Tibial nerve (tissue), 4 donors: ENCODE results near the gene MRE11. TPM values are rescaled to one million over a fixed set of nuclear protein-coding genes. Genes with fewer than 3 reads are reported as not detected.

ENCODE experiments used
- DNase-seq, 2 donors: peaks; one replicate each; pipeline ENCODE4 v3.0.0-alpha.2; 2019; ENCODE audit warnings: low spot score in 2 of 2
- H3K27ac ChIP-seq, 4 donors: fragments of 200-600 bp; sonication (generic) in 3 of 4; one replicate each; pipeline ENCODE4 v1.5.1; 2017 to 2019; ENCODE audit warnings: mild to moderate bottlenecking in 1 of 4
- H3K27me3 ChIP-seq, 2 donors: fragments of 200-600 bp; sonication (generic) in 1 of 2; one replicate each; pipeline versions ENCODE4 v1.5.1 to v1.6.0; 2017 to 2019
- H3K36me3 ChIP-seq, 3 donors: fragments of 200-600 bp; sonication (generic); one replicate each; pipeline ENCODE4 v1.5.1; 2018 to 2019
- H3K4me1 ChIP-seq, 4 donors: fragments of 200-600 bp; sonication (generic) in 3 of 4; one replicate each; pipeline ENCODE4 v1.5.1; 2017 to 2019
- H3K4me3 ChIP-seq, 4 donors: fragments of 200-600 bp; sonication (generic) in 3 of 4; one replicate each; pipeline ENCODE4 v1.5.1; 2017 to 2019; ENCODE audit warnings: mild to moderate bottlenecking in 1 of 4, moderate library complexity in 1 of 4
- H3K9me3 ChIP-seq, 4 donors: fragments of 200-600 bp; sonication (generic) in 3 of 4; one replicate each; pipeline ENCODE4 v1.5.1; 2017 to 2019
- CTCF ChIP-seq, 5 experiments: fragments of 200-600 bp in 3 of 5; fragments of 450-650 bp in 2 of 5; sonication (generic) in 3 of 5; IDR thresholded peaks; one replicate each; pipeline ENCODE4 v1.5.1; 2016 to 2019; ENCODE audit warnings: antibody characterized with exemption in 5 of 5, mild to moderate bottlenecking in 3 of 5, moderate library complexity in 2 of 5
- EP300 ChIP-seq, 2 donors: sonication (generic); formaldehyde crosslinking; IDR thresholded peaks; one replicate each; pipeline ENCODE4 v1.6.1; 2017; ENCODE audit warnings: antibody characterized with exemption in 2 of 2, mild to moderate bottlenecking in 1 of 2
- POLR2A ChIP-seq, 2 donors: fragments of 450-650 bp; IDR thresholded peaks; one replicate each; pipeline ENCODE4 v1.6.1; 2017; ENCODE audit warnings: antibody characterized with exemption in 2 of 2, mild to moderate bottlenecking in 2 of 2, moderate library complexity in 2 of 2
- WGBS, 2 donors: methylation state at CpG; one replicate each; pipeline ENCODE4 v1.1.5; 2018; 5-methylcytosine and 5-hydroxymethylcytosine counted together
- total RNA-seq, 4 donors: library from RNA; depleted of rRNA; stranded (reverse); fragments of >200 nt; gene quantifications; one replicate each; pipeline ENCODE4 v1.1.0, GENCODE V29; 2016

MRE11 gene
- total RNA-seq, 4 donors from 2014 or later = 14.0 to 28.4 (median 17.4) TPM

GRCh38 chr11:94405062-94405833, 88.4 kb downstream of the MRE11 start:
- TF ChIP-seq EP300 (IDR thresholded peaks at IDR 0.05) (no peak), CTCF (IDR thresholded peaks at IDR 0.05) (no peak), POLR2A (IDR thresholded peaks at IDR 0.05) (no peak)
- H3K4me3 ChIP-seq = no peak overlapping the region
- H3K4me1 ChIP-seq = peaks cover 0 to 15% (median 6%) of the 10 kb centered on the region in 4 donors
- DNase-seq = no peak
- H3K27ac ChIP-seq = no peak overlapping the region
- 68 to 71% methylated on average over 4 of the region's 4 CpGs for WGBS, 2 donors
- H3K36me3 ChIP-seq = no peaks in the 10 kb centered on the region
- peaks cover 0 to 4% (median 2%) of the 10 kb centered on the region in 4 donors for H3K9me3 ChIP-seq
- H3K27me3 ChIP-seq = peaks cover 0 to 18% of the 10 kb centered on the region in 2 donors

- 50 to 58% methylated on average over 1 of the region's 1 CpG for WGBS, 2 donors
- TF ChIP-seq EP300 (IDR thresholded peaks at IDR 0.05) = no peak
- no peak for TF ChIP-seq POLR2A (IDR thresholded peaks at IDR 0.05)
- no peak for TF ChIP-seq CTCF (IDR thresholded peaks at IDR 0.05)
- H3K4me3 ChIP-seq = no peak overlapping the region
- peaks cover 0 to 25% of the 10 kb centered on the region in 2 donors for H3K27me3 ChIP-seq
- peaks cover 0 to 4% (median 0%) of the 10 kb centered on the region in 4 donors for H3K9me3 ChIP-seq
- DNase-seq = no peak
- no peak overlapping the region for H3K27ac ChIP-seq
- H3K36me3 ChIP-seq = no peaks in the 10 kb centered on the region
- H3K4me1 ChIP-seq = peaks cover 0 to 15% (median 6%) of the 10 kb centered on the region in 4 donors
Observed at GRCh38 chr11:94402355-94402754, 91.3 kb downstream of the MRE11 start.

DNA sequence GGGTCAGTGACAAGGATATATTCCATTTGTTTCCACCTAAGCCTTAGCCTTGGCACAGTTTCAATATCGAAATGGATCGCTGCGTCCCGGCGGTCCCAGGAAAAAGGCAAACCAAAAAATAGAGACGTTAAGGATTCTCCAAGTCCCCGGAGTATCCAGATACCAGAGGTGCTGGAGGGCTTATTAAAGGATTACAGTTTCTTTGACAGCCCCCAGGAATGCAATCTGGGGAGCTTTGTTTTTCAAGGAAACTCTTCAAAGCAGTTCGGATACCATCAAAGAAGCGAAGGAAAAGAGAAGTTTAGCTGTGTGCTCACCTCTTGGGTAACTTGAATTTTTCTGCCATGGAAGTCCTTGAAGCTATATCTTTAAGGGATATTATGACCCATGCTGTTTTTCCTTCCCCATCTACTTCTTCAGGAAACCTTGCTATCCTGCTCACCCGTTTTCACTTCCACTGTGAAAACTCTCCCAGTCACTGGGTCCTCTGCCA, 91.8 kb downstream of the MRE11 start:
- TF ChIP-seq EP300 (IDR thresholded peaks at IDR 0.05) (no peak), CTCF (IDR thresholded peaks at IDR 0.05) (no peak), POLR2A (IDR thresholded peaks at IDR 0.05) (no peak)
- Histone ChIP-seq H3K27ac (no peak overlapping the region), H3K4me1 (peaks cover 0 to 15% (median 6%) of the 10 kb centered on the region in 4 donors), H3K9me3 (peaks cover 0 to 4% (median 0%) of the 10 kb centered on the region in 4 donors), H3K4me3 (peak overlapping the region in 2 of 4 donors; percentile 20 to 49), H3K27me3 (peaks cover 0 to 25% of the 10 kb centered on the region in 2 donors), H3K36me3 (no peaks in the 10 kb centered on the region)
- no peak for DNase-seq
- WGBS, 2 donors = 23 to 25% methylated on average over 10 of the region's 10 CpGs

DNA sequence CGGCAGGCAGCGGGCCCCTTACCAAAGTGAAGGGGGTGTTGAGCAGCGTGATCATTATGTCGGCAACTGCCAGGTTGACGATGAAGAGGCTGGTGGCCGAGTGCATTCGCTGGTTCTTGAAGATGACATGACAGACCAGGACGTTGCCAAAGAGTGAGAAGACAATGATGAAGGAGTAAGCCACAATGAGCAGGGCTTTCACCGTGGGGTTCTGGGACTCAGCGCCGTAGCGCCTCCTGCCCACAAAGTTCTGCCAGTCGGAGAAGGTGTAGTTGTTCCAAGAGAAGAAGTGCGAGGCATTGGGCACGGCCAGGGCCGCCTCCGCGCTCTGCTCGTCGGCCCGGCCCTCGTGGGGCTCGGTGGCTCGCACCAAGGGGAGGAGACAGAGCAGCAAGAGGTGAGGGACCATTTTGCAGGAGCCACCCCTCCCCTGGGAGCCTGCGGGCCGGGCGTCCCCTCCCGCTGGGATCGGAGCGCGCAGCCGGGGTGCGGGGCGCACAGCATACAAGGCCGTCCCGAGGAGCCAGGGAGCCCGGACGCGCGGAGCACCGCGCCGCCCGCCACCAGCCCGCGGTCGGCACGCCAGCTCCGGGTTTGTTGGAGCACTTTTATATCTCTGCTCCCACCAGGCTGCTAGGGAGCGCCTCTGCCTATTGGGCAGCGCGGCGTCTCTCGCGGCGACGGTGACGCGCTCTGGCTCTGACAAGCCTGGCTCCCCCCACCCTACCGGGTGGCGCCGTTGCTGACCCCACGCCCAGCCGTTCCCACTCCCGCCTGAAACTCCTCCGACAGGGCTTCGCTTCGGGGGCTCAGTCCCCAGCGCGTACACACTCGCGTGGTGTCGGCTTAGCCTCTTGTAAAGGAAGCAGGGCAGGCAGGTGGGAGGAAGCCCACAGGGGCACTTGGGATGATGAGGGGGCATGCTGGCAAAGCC, 92.5 kb downstream of the MRE11 start, which contains the start of gene GPR83:
Gene GPR83 (minus strand): TSS at position 581 of the 934 bp plus-strand sequence. CDS start 172 bp downstream, at position 409.
- 4 to 9% methylated on average over 21 to 45 of the region's 73 CpGs for WGBS, 2 donors
- H3K4me1 ChIP-seq = peaks cover 0 to 15% (median 6%) of the 10 kb centered on the region in 4 donors
- H3K9me3 ChIP-seq = peaks cover 0 to 4% (median 0%) of the 10 kb centered on the region in 4 donors
- no peaks in the 10 kb centered on the region for H3K36me3 ChIP-seq
- no peak for TF ChIP-seq CTCF (IDR thresholded peaks at IDR 0.05)
- TF ChIP-seq POLR2A (IDR thresholded peaks at IDR 0.05) = no peak
- TF ChIP-seq EP300 (IDR thresholded peaks at IDR 0.05) = no peak
- H3K27me3 ChIP-seq = peaks cover 0 to 25% of the 10 kb centered on the region in 2 donors
- no peak for DNase-seq
- H3K4me3 ChIP-seq = peak within 1 kb of the TSS; percentile 20 to 49 (median 25)
- H3K27ac ChIP-seq = no peak within 1 kb of the TSS
